Stimulated activated CD4-positive, alpha-beta T cell treated with anti-CD3 and anti-CD28 coated beads, Interleukin-1b, Interleukin-23, amount 100 ng/mL, for 48 hours (primary cell): ENCODE results near the gene CNNM3.
A peak's percentile ranks its signal among the peaks of the same experiment; 100 is the strongest.
"Not testable (repeated sequence)": the region's sequence is repeated elsewhere in the genome, so short reads cannot be mapped to it uniquely, and the experiment has no call there.

Experiments used
- DNase-seq: peaks from one replicate; pipeline ENCODE4 v3.0.0-alpha.2; 2020

CNNM3 gene

DNA sequence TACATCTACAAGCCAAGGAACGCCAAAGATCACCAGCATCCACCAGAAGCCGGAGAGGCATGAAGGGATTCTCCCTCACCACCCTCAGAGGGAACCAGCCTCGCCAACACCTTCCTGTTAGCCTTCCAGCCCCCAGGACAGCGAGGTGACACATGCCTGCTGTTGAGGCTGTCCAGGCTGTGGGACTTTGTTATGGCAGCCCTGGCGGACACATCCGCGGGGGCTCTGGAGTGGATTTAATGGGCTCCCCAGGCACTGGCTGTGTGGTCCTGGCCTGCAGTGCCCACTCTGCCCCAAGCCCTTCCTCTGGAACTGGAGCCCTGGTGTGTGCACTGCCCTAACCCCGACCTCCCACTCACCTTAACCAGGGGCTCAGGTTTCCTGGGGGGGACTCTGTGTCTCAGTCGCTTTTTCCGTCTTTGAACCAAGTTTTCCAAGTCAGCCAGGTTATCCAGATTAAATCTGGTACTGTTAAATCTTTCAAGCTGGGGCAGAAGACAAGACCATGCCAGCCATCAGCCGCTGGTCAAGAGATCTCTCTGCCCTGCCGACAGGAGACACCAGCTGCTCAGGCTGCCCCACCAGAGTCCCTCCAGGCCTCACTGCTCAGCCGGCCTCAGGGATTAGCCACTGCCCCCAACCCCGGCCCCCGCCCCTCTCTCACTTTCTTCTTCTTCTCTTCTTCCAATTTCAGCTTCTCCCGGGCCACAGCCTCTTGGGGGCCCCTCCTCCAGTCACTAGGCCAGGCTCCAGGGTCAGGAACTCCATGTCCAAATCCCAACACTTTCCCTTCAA, 25.8 kb downstream of the CNNM3 start:
- DNase-seq, result no peak

DNA sequence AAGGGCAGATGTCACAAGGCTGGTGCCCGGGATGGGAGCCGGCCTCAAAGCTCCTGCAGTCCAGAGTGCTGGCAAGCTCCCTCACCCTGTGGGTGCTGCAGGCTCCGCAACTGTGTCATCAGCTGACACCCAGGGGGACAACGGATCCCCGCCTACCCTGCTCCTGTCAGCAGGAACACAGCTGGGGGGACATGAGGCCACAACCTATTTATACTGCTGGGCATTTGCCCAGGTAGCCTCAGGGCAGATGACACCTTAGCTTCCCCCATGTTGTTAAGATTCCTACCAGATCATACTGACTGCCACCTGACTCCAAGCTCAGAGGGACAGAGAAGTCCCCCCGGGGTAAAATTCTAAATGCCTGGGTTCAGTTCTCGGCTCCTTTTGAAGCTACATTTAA, 26.5 kb downstream of the CNNM3 start:
- no peak for DNase-seq

DNA sequence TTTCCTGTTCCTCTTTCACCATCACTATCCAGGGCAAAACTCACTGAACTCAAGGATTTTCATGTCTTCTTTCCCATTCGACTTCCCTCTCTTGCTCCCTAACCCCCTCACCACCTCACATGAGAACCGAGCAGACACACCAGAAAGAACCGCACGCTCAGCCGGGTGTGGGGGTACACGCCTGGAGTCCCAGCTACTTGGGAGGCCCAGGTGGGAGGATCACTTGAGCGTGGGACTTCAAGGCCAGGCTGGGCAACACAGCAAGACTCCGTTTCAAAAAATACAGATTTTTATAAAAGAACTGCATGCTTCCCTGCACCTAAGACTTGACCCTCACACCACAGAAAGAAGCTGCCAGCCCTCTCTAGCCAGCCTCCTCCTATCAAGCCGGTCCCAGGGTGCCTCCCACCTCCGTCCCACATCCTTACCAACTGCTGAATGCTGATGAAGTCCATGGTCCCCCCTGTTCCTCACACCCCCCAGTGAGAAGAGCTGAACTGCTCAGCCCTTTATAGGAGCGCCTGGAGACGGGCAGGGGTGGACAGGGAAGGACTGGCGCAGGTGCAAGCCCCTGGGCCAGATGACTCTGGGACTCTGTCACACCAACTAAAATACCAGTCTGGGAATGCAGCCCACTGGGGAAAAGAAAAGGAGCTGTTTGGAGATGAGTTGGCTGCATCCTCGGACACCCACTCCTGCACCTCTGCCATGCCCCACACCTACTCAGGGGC, 27.6 kb downstream of the CNNM3 start, which contains the start of gene ANKRD23:
Gene ANKRD23 (minus strand): TSS at position 484 of the 731 bp plus-strand sequence. CDS start 29 bp downstream, at position 455.
- DNase-seq, result no peak

DNA sequence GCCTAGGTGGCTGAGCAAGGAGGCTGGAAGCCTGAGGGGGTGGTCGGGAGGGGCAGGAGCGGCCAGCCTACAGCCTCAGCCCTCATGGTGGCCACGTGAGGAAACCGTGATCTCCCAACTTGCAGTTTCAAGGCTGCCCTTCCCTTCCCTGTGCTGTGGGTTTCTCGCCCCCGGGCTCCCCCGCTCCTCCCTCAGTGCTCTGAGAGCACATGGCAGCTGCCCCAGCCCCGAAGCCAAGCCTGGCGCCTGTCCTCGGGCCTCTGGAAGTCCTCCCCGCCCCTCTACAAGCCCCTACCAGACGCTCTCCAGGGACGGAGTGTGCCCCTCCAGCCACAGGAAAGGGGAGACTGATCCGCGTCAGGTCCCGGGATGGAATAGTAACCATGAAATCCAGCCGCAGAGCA, 28.3 kb downstream of the CNNM3 start:
- no peak for DNase-seq

DNA sequence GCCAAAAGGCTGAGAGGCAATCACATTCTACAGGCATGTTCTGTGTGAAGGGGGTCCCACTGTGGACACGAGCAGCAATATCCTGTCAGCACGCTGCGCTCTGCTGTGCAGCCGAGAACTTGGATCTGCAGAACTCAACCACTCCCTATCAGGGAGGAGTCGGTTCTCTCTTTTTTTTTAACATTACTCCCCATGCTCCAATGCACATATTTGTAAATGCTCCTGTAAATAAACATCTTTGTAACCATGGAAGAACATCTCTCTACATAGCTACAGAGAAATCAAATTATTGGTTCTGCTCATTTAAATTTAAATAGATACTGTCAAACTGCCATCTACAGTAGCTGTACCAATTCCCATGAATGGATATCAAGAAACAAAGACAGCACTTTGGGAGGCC, 30.8 kb downstream of the CNNM3 start:
- DNase-seq, result no peak

DNA sequence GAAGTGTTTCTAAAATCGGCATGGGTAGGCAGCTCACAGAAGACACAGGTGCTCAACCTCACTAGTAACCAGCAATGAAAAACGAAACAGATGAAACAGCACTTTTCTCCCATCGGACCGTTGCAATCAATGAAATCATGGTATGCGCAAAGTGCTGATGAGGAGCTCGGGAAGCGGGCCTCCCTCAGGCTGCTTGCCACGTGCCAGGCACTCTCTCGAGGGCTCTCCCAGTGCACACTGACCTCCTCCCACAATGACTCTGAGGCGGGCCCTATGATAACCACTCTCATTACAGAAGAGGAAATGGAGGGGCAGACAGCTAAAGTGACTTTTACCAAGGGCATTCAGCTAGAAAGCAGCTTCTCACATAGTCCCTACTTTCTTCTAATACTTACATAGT, 31.5 kb downstream of the CNNM3 start:
- no peak for DNase-seq

DNA sequence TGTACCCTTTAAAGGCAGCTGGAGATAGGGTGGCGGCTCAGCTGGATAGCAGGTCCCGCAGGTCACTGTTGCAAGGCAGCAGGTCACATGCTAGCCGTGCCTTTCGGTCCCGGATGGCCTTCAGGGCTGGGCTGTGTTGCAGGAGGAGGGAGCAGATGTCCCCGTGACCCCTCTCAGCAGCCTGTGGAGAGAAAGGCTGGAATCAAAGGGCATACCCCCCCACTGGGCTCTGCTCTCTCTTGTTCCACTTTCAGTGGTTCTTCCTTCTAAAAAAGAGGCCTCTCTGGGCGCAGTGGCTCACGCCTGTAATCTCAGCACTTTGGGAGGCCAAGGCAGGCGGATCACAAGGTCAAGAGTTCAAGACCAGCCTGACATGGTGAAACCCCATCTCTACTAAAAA, 32.2 kb downstream of the CNNM3 start:
- no peak for DNase-seq

DNA sequence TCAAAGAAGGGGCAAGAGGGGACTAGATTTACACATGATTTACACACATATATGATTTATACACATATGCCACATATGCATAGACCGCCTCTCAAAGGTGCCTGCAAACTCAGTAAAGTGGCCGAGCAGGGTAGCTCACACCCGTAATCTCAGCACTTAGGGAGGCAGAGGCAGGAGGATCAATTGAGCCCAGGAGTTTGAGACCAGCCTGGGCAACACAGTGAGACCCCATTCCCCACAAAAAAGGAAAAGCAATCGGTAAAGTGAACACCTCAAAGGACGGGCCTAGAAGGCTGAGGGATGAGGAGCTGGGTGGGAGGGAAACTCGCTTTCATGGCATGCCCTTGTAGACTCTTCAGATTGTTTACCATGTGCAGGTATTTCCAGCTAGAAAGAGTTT, 36.6 kb downstream of the CNNM3 start:
- DNase-seq, result no peak

DNA sequence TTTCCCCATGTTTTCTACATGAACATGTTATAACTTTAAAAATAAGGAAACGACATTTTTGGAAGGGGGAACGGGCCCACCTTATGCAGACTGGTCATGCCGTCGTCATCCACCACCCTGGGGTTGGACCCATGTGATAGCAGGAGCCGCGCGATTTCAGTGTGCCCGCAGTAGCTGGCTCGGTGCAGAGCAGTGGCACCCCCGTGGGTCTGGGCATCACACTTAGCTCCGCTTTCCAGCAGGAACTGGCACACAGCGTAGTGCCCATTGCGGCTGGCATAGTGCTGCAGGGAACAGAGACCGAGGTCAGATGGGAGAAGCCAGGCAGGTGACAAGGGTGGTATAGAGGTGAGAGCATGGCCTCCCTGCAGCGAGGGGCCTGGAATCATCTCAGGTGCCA, 37.3 kb downstream of the CNNM3 start:
- no peak for DNase-seq

DNA sequence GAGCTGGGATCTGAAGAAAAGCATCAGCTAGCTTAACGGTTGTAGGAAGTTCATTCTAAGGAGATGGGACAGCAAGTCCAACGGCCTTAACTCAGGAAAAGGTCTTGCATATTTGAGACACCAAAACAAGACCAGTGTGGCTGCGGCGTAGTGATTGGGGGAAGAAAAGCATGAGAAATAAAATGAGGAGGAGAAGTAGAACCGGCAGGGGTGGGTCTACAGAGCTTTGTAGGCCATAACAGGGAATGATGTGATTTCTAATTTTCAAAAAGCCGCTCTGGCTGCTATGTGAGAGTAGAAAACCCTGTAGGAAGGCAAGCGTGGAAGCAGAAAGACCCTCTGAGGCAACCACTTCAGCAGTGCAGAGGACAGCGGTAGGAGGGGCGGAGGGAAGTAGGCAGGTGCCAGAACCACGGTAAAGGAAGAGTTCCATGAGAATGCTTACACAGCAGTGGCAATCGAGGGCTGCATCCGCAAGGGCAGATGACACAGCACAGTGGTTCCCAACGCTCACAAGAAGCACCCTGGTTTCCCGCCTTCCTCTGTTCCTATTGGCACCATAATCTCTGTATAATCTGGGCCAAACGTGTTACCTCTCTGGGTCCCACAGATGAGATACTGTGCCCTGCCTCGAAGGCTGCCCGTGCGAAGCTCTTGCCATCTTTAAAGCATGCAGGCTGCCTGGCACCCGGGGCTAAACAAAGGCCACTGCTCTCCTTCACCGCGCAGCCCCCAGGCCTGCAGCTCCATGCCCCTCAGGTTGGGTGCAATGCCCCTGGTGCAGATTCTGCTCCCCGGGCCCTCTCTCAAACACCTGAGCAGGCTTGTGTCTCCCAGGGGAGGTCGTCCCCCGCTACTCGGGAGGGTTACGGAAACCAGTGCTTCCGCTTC, 41.0 kb downstream of the CNNM3 start:
- DNase-seq, result peak; percentile 40

DNA sequence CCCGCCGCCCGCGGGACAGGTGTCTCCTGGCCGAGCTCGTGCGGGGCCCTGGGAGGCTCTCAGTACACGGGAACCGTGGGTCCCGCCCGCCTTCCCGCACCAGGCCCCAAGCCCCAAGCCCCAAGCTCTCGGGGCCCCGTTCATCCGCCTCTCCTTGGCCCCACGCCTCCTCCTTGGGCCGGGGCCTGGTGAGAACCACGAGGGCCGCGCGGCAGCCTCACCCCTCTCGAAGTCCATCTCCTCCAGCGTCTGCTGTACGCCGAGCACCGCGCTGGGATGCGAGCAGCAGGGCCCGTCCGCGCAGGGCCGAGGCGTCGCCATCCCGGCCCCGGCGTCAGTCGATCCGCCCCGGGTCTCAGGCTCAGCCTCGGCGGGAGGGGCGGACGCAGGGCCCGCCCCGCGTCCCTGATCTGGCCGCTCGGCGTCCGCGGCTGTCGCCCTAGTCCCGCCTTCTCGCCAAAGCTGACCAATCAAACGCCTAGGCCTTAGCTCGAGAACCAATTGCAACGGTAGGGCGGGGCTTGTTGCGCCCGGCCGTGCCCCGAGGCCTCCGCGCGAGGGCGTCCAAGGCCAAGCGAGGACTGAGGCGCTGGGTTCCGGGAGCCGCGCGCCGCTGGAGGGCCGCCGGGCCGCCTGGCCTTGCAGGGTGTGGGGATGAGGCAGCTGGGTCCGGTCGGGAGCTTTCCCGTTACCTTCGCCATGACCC, 41.8 kb downstream of the CNNM3 start, which contains the start of gene ANKRD39:
Gene ANKRD39 (minus strand): TSS at position 350 of the 706 bp plus-strand sequence. CDS start 29 bp downstream, at position 321.
- peak; percentile 97 for DNase-seq

DNA sequence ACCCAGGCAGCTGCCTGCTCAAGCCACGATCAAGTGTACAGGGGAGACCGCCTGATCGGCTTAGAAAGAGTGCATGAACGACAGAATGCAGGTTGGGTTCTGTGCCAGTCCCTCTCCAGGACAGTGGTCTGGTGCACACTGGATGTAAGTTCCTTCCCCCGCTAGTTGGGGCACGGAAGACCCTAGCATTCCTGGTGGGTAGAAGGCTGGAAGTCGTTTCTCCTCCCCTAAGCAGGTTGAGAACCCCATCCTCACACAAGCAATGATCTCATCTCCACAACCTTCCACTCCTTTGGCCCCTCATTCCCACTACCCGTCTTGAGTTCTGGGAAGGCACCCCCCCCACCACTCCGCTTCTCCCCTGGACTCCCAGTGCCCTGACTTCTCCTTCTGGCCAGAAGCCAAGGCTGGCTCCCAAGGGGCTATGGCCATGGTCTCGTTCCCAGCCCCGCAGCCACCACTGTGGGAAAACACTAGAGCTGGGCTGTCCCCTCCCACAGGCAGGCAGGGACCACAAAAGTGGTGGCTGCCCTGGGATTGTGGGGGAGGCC, 43.1 kb downstream of the CNNM3 start:
- DNase-seq, result no peak

DNA sequence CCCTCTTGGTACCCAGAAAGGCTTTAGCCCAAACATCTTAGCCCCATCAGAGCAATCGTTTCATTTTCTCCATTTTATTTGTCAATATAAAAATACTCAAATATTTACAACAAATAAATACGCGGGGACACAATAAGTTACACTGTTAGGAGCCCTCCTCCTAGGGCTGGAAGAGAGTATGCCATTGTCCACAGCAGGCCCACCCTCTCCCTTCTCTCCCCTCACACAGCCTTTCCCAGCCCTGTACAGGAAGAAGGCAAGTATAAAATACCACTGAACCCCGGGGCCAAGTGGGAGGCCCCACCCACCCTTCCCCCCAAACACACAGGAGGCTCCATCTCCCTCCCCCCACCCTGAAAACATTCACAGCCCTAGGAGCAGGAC, 43.6 kb downstream of the CNNM3 start:
- no peak for DNase-seq

DNA sequence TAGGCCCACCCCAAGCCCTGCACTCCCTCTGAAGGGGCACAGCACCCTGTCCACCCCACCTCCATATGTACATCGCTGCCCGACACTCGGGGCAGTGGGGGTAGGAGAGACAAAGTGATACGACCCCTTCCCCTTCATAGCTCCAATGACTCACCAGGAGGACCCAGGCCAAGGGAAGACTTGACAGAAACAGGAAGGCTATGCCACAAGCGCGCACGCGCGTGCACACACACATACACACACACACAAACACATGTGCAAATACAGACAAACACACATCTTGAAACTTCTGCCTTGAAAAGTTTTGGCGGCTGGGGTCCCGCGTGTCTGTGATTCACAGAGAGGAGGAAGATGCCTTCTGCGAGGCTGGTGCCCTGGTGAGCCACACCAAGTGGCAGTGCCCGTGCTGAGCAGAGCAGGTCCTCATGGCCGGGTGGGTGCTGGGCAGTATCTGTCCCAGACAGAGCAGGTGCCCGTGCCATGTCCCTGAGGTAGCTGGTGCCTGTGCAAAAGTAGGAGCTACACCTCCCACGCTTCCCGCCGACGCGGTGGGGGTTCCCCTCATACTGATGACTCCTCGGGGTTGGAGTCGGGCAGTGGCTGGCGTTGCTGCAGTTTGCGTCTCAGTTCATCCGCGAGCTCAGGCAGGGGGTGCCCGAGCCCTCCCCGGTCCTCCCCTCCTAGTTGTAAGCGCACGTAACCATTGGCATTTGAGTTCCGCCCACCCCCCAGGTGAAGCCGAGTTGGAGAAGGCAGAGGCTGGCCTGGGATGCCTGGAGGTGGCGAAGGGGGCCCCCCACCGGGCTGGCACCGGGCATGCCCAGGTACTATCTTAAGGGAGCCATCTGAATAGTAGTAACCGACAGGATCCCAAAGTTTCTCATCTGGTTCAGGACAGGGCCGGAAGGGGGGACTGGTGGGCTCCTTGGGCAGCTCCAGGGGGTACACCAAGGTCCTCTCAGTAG, 44.3 kb downstream of the CNNM3 start:
- peak; percentile 57 for DNase-seq

DNA sequence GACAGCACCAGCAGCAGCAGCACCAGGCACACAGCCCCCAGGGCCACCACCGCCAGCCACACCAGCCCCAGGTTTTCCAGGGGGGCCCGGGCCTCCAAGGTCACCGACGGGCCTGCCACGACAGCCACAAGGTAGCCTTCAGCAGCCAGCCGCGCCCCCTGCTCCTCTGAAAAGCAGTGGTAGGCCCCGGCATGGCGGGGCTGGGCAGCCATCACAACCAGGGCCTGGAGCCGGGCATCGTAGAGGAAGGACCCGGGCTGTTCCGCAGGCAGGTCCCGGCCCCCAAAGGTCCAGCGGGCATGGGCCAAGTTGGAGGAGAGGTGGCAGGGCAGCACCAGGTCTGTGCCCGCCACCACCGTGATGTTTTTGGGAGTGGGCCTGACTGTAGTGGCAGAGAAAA, 45.0 kb downstream of the CNNM3 start:
- DNase-seq, result no peak

DNA sequence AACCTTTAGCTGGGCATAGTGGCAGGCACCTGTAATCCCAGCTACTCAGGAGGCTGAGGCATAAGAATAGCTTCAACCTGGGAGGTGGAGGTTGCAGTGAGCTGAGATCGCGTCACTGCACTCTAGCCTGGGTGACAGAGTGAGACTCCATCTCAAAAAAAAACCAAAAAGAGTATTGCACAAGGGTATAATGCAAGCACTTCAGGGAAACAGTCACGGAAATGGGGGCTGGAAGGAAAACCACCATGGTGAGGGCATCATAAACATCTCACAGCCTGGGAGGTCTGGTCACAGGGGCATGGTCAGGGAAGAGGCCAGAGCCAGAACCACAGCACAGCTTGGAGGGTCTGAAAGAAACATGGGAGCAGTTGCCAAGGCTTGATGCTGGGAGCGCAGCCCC, 47.0 kb downstream of the CNNM3 start:
- not testable (repeated sequence) for DNase-seq

DNA sequence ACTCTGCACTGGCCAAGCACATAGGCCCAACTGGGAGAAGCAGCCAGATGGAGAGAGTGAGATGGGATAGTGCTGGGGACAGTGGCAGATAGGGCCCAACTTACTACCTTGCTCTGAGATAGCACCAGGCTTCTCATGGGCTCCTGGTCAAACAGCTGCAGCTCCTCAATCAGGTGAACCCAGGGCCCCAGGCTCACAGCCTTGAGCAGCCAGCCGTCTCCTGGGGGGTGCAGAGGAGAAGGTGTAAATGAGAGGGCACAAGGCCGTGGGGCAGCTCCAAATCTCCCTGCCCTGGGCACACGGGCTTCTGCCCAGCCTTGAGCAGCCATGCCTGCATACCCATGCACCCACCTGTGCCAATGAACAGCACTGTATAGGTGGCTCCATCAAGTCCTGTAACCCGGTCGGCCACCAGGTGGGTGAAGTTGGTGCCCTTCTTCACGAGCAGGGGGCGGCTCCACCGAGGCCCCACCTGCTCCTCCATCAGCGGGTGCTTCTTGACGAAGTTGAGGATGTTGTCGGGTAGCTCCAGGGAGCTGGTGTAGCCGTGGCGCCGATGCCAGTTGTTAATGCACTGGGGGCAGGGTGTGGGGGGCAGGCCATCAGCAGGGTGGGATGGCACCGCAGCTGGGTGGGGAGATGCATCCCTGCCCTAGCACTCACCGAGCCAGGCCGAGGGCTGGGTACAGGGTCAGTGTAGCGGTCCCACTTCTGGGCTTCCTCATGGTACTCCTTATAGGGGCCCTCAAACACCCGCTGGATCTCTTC, 47.7 kb downstream of the CNNM3 start:
- no peak for DNase-seq

DNA sequence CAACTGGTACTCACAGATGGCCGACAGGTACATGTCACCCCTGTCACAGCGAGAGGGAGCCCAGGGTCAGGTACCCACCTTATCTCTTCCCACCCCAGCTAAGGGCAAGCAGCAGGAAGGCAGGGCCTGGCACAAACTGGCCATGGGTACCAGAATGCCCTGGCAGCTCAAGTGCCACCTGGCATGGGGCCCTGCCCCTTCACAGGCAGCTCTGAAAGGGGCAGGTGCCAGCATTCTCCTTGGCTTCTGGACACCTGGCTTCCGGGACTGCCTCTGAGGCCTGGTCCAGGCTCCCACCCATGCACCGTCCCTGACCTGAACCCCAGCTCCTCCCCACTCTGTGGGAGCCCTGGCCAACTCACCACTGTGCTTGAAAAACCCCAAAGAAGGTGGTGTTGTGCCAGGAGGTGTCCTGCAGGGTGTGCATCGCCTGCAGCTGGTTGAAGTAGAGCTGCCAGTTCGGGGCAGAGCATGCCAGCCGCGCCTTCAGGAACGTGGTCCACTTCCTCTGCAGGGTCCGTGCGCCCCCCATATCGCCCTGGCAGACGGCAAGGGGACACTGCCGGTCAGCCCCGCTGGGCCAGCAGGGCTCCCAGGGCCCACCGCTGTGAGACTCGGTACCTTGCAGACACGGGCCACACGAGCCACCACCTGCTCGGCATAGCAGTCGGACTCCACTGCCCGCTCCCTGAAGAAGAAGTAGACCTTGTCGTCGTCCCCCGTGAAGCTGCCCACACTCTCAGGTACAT, 48.4 kb downstream of the CNNM3 start:
- DNase-seq, result no peak

DNA sequence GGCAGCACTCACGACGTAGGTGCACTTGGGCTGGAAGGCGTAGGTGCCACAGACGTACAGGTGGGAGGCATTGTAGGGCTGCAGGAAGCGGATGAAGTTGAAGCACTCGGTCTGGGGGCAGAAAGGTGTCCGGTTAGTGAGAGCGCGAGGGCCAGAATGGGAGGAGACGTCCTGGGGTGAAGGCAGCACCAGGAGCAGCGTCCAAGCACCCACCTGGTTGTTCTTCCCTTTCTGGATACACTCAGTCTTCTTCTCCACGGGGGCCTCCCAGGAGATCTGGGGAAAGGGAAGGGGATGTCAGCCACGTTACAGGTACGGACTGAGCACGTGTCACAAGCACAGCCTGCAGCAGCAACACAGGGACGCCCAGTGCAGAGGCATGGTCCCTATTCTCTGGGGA, 49.6 kb downstream of the CNNM3 start:
- DNase-seq, result no peak
